AG09309 (cell line): ENCODE measurements around the gene HEY2.

Experiments used
- DNase-seq: peaks from one replicate; pipeline ENCODE4 v3.0.0-alpha.2; 2010; ENCODE audit warnings: low read depth
- H3K4me3 ChIP-seq: 2 replicates; pipeline ENCODE4 v1.5.1; 2011; ENCODE audit warnings: mild to moderate bottlenecking, low read depth, low read length, moderate library complexity; ENCODE audit not compliant: control insufficient read depth
- TF ChIP-seq, protein P1 (sequence below): IDR thresholded peaks from 2 replicates; pipeline ENCODE4 v1.5.1; 2011; ENCODE audit warnings: mild to moderate bottlenecking, low read depth, low read length, inconsistent platforms; ENCODE audit not compliant: insufficient read depth, control insufficient read depth; ENCODE audit errors: missing control alignments

HEY2 gene

DNA sequence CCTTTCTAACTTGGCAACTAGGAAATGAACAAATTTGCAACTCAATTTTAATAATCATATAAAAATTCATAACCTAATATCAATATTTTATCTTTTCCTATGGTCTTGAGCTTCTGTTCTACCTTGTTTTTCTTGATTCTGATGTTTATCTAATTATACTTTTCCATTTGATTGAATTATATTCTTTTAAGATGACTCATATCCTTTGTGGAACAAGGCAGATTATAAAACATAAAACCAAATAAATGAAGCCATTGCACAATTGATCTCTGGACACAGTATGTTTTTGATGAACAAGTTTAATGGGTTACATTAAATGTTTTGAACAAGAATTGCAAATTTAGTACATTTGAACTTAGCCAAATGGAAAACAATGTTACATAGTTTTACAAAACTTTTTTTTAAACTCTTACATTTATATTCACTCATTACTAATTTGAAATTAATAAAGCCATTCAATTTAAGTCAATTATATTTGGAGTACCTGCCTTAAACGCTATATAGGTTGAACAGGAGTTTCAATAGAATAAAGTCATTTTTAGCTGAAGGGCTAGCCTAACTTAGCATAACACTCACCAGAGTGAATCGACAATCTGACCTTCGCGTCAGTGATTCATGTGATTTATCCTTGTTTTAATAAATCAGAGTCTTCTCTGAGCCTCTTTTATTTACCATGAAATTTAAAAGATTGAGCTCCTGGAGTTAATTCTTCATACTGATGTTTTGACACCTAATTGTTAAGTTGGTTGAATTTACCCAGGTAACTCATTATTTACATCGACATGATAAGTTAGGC is 45.1 kb downstream of the HEY2 start:
- TF ChIP-seq, protein P1, sequence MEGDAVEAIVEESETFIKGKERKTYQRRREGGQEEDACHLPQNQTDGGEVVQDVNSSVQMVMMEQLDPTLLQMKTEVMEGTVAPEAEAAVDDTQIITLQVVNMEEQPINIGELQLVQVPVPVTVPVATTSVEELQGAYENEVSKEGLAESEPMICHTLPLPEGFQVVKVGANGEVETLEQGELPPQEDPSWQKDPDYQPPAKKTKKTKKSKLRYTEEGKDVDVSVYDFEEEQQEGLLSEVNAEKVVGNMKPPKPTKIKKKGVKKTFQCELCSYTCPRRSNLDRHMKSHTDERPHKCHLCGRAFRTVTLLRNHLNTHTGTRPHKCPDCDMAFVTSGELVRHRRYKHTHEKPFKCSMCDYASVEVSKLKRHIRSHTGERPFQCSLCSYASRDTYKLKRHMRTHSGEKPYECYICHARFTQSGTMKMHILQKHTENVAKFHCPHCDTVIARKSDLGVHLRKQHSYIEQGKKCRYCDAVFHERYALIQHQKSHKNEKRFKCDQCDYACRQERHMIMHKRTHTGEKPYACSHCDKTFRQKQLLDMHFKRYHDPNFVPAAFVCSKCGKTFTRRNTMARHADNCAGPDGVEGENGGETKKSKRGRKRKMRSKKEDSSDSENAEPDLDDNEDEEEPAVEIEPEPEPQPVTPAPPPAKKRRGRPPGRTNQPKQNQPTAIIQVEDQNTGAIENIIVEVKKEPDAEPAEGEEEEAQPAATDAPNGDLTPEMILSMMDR: no peak
- no peak overlapping the region for H3K4me3 ChIP-seq
- no peak for DNase-seq

- no peak overlapping the region for H3K4me3 ChIP-seq
- TF ChIP-seq, protein P1: no peak
- no peak for DNase-seq
These were observed 45.9 kb downstream of the HEY2 start for GRCh38 chr6:125795301-125795700.

- TF ChIP-seq, protein P1: no peak
- no peak overlapping the region for H3K4me3 ChIP-seq
- DNase-seq: no peak
These were observed 47.9 kb downstream of the HEY2 start for GRCh38 chr6:125797120-125797885.

DNA sequence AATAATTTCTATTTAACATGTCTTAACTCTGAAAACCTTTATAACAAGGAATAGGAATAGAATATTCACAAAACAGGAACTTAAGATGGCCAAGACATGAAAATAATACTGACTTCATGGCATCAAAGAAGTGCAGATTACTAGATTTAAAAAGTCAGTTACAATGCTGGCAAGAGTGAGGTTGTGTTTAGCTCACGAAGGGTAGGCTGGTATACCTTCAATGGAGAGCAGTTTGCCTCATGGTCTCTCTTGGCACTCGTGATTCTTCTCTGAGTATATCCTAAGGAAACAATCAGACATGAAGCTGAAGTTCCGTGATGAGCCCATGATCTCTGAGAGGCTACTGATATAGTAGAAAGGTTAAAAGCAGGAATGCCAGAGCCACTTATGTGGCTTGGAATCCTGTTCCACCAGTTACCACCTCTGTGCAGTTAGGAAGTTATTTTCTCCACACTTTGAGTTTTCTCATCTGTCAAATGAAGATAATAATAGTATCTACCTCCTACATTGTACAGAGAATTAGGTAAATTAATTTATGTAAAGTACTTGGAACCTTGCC is 48.5 kb downstream of the HEY2 start:
- TF ChIP-seq, protein P1: no peak
- DNase-seq: no peak
- H3K4me3 ChIP-seq: no peak overlapping the region

DNA sequence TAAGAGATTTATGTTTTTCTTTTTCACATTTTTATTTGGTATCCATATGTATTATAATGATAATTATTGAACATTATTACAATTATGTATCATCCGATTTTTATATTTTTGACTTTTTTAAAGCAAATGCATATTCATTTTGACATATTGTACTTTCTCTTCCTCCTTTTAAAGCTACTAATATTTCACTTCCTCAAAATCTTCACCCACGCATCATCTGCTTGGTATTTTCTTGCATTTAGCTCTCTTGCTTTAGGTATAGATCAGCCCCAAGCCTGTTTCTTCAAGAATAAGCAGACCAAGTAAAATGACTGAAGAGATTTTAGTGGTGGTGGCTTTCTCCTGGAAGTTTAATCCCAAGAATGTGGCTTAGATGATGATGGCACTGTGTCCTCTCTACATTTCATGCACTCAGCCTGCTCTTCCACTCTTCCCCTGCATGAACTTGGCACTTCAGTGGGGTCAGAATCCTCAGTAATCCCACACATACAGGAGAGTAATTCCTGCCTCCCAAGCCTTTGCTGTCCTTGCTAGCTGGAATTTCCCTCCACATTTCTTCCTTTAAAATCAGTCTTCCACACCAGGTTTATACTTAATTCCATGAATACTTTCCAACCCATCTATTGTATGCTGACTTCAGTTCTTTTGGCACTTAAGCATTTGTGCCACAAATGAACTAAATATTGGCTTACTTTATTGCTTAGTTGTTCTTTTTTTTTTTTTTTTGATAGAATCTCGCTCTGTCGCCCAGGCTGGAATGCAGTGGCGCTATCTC is 49.5 kb downstream of the HEY2 start:
- H3K4me3 ChIP-seq: no peak overlapping the region
- TF ChIP-seq, protein P1: no peak

GRCh38 chr6:125802383-125802782 is 53.0 kb downstream of the HEY2 start:
- DNase-seq: no peak
- TF ChIP-seq, protein P1: no peak
- no peak overlapping the region for H3K4me3 ChIP-seq

More for the DNA sequence above, 49.5 kb downstream of the HEY2 start:
- no peak for DNase-seq
